HG02870 (cell line): ENCODE data around the gene STK16.
"Not testable (repeated sequence)": the region's sequence is repeated elsewhere in the genome, so short reads cannot be mapped to it uniquely, and the experiment has no call there.

Source experiments
- ATAC-seq: cut with Tn5 transposase; IDR thresholded peaks from one replicate; pipeline ENCODE4 v1.9.1; 2021; ENCODE audit warnings: mild to moderate bottlenecking, moderate library complexity; ENCODE audit not compliant: unreplicated experiment

Gene STK16

GRCh38 chr2:219286436-219287115 is 41.3 kb downstream of the STK16 start:
- no peak for ATAC-seq

GRCh38 chr2:219287116-219287440 is 41.8 kb downstream of the STK16 start:
- not testable (repeated sequence) for ATAC-seq

- no peak for ATAC-seq
Observed at GRCh38 chr2:219287580-219288265, 42.4 kb downstream of the STK16 start.

GRCh38 chr2:219289195-219289536 is 43.9 kb downstream of the STK16 start:
- no peak for ATAC-seq

- no peak for ATAC-seq
Observed at GRCh38 chr2:219289537-219290361, 44.5 kb downstream of the STK16 start.

- ATAC-seq: no peak
Observed at GRCh38 chr2:219290381-219291171, 45.3 kb downstream of the STK16 start.

- no peak for ATAC-seq
Observed at GRCh38 chr2:219291394-219291793, 46.1 kb downstream of the STK16 start.

- ATAC-seq: no peak
Observed at GRCh38 chr2:219291910-219292490, 46.7 kb downstream of the STK16 start.

GRCh38 chr2:219292616-219293015 is 47.3 kb downstream of the STK16 start:
- ATAC-seq: no peak

- no peak for ATAC-seq
Observed at GRCh38 chr2:219293736-219294231, 48.5 kb downstream of the STK16 start.

- peak; percentile 75 for ATAC-seq
Observed at GRCh38 chr2:219294356-219295351, 49.4 kb downstream of the STK16 start.

- ATAC-seq: no peak
Observed at GRCh38 chr2:219296142-219296541, 50.9 kb downstream of the STK16 start.

GRCh38 chr2:219296631-219297391 is 51.5 kb downstream of the STK16 start:
- no peak for ATAC-seq

GRCh38 chr2:219297766-219298456 is 52.6 kb downstream of the STK16 start:
- no peak for ATAC-seq

- peak; percentile 41 for ATAC-seq
Observed at GRCh38 chr2:219298759-219299371, 53.6 kb downstream of the STK16 start.

GRCh38 chr2:219299372-219299760 is 54.1 kb downstream of the STK16 start:
- no peak for ATAC-seq
